Subcutaneous adipose tissue (tissue), 4 donors: ENCODE measurements around the gene MAP3K4. TPM values are rescaled to one million over a fixed set of nuclear protein-coding genes. Genes with fewer than 3 reads are reported as not detected.

ENCODE experiments used
- total RNA-seq, 4 donors: library from RNA; depleted of rRNA; stranded (reverse); fragments of >200 nt; gene quantifications; one replicate each; pipeline ENCODE4 v1.1.0, GENCODE V29; 2016
- TF ChIP-seq, protein P1 (sequence below): fragments of 450-650 bp; IDR thresholded peaks from one replicate; pipeline ENCODE4 v1.5.1; 2016; ENCODE audit warnings: low read depth, mild to moderate bottlenecking, control low read depth, antibody characterized with exemption, moderate library complexity

Gene MAP3K4
- total RNA-seq, 4 donors from 2014 or later: 26.2 to 36.7 (median 36.1) TPM

DNA sequence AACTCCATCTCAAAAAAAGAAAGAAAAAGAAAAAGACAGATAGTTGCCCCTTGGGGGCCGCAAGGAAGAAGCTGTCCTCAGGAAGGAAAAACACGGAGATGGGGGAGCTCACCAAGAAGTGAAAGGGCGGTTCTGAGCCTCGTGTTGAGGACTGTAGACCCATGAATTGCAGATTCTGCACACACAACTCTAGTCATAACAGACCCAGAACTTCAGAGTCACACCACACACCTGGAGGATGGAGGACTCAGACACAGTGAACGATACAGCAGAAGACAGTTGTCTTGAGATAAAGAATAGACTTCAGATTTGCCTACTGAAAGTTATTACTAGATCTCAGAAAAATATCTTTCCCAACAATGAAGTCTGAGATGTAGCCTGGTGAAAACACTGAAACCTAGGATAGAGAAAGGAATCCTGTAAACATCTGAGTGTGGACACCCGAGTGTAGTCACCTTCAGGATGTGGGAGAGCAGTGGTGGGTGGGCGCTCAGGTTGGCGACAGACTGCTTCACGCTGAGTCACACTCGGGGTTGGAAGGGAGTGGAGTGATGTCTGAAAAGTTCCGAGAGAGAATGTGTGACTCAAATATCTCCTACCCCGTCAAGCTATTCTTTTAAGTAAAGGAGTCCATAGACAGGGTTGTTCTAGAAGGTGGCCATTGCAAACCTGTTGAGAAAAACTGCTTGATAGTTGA is 88.1 kb downstream of the MAP3K4 start:
- TF ChIP-seq, protein P1, sequence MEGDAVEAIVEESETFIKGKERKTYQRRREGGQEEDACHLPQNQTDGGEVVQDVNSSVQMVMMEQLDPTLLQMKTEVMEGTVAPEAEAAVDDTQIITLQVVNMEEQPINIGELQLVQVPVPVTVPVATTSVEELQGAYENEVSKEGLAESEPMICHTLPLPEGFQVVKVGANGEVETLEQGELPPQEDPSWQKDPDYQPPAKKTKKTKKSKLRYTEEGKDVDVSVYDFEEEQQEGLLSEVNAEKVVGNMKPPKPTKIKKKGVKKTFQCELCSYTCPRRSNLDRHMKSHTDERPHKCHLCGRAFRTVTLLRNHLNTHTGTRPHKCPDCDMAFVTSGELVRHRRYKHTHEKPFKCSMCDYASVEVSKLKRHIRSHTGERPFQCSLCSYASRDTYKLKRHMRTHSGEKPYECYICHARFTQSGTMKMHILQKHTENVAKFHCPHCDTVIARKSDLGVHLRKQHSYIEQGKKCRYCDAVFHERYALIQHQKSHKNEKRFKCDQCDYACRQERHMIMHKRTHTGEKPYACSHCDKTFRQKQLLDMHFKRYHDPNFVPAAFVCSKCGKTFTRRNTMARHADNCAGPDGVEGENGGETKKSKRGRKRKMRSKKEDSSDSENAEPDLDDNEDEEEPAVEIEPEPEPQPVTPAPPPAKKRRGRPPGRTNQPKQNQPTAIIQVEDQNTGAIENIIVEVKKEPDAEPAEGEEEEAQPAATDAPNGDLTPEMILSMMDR: no peak

DNA sequence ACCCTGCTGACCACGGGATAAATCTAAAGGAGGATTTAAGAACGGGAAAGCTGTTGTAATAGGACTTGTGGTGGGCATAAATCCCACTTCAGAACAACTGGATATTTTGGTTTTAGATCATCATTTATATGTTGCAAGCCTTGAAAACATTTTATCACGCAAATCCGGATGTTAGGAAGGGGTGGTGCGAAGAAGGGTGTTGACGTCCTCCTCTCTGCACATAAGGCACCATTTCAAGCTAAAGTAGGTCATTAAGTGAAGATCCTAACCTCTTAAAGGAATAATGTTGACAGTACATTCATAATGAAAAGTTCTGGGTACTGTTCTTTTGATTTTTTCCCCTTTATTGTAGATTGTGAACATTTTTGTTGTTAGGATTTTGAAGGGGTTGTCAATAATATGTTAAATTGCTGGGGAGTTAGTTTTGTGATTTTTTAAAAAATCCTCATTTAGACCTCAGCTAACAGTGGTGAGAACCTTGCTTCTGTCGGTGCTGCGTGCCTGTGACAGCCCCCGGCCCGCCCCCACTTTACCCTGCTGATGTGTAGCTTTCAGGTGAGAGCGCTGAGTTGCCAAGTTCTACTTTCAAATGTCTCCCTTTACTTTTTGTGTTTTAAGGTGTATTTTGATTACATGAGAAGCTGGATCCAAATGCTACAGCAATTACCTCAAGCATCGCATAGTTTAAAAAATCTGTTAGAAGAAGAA is 88.8 kb downstream of the MAP3K4 start:
- TF ChIP-seq, protein P1: no peak

DNA sequence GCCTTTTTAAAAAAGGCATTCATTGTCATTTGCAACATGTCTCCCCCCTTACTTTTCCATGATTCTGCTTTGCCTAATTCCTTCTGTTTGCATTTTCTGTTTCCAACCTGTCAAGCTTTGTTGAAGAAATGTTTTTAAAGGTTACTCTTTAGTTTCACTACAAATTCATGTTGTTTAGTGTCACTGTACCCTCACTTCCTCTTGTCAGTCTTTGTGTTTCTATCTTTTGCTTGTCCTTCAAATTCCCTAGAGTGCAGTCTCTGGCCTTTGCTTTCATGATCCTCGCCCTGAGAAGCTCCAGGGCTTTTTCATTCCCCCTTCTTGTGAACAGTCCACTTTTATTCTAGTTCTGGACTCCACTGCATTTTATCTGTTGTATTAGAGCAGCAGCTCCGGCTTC is 90.6 kb downstream of the MAP3K4 start:
- TF ChIP-seq, protein P1: no peak

DNA sequence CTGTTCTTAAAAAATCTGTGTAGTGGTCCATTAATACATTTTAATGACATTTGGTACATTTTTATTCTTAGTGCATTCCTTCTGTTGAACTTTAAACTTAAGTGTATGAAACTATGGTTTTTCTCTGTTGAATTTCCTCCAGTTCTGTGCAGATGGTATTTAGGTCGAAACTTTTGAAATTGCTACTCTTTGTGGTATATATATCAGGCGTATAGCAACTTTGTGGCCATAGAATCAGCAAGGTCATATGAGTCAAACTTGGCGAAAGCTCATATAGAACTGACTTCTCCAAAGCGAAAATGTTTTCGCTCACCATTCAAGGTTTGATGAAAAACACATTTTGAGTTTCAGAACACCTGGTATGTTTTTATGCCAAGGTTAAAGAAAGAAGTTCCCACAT is 93.7 kb downstream of the MAP3K4 start:
- TF ChIP-seq, protein P1: no peak

DNA sequence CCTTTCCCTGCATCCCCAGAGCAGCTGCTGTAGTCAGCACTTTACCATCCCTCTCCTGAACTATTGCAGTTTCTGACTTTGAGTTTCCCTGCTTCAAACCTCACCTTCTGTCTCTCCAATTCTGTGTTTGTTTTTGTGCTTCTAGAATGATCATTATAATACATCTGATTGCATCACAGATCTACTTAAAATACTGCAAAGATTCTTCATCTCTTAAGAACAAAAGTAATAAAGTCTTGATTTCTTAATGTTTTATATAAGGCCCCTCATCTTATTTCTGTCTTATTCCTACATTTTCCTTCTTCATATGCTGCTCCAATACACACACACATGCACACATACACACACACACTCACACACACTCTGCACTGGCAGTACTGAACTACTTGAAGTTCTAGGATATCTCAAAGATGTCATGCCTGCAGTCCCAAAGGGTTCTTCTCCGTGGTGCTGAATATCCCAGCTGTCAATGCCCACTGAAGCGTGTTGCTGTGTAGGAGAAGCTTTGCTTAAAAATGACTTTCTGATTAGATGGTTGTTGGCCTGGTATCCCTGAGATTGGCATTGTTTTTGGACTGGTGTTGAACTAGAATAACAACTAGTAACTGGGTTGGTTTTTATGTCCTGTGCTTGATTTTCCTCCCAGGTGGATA is 97.2 kb downstream of the MAP3K4 start:
- TF ChIP-seq, protein P1: no peak

DNA sequence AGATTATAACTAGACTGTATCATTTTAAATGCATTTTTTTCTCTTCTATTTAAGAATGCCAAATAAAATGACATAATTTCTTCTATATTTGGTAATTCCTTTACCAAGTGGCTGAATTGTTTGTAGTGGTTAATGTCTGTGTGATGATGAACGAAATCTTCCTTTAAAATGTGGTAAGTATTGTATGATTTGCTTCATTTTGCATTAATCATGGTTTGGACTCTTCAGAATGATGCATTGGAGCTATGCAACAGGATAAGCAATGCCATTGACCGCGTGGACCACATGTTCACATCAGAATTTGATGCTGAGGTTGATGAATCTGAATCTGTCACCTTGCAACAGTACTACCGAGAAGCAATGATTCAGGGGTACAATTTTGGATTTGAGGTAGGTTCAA is 99.6 kb downstream of the MAP3K4 start:
- TF ChIP-seq, protein P1: no peak
